Frontal cortex (tissue), 4 donors: Measurements from ENCODE around the gene SCGB1A1. TPM values are rescaled to one million over a fixed set of nuclear protein-coding genes. Genes with fewer than 3 reads are reported as not detected.

Source experiments
- DNase-seq, 2 donors: peaks; one replicate each; pipeline ENCODE4 v3.0.0; 2012; ENCODE audit warnings: low spot score in 2 of 2
- FAIRE-seq: peaks from 2 replicates; lab custom pipeline; 2012; peaks lifted over from hg19 to GRCh38; lab: Jason Lieb, UNC
- total RNA-seq: library from RNA; depleted of rRNA; stranded (reverse); fragments of >200 nt; gene quantifications from one replicate; pipeline ENCODE4 v1.2.3, GENCODE V29; 2014
- donor health status: control.
- donor health status: control.
- donor health status: control.

The SCGB1A1 gene
- total RNA-seq, 1 donor from 2014 or later = not detected

GRCh38 chr11:62395885-62396551 is 22.8 kb upstream of the SCGB1A1 start:
- DNase-seq = no peak
- no peak for FAIRE-seq

- no peak for DNase-seq
- FAIRE-seq = no peak
Measured at GRCh38 chr11:62398011-62398994, 20.5 kb upstream of the SCGB1A1 start.

- DNase-seq (no peak), FAIRE-seq (no peak)
Measured at GRCh38 chr11:62399172-62399877, 19.5 kb upstream of the SCGB1A1 start.

GRCh38 chr11:62399878-62400266 is 19.0 kb upstream of the SCGB1A1 start:
- DNase-seq (no peak), FAIRE-seq (no peak)

- FAIRE-seq (no peak), DNase-seq (no peak)
Measured at GRCh38 chr11:62400281-62400680, 18.6 kb upstream of the SCGB1A1 start.

GRCh38 chr11:62400760-62401159 is 18.1 kb upstream of the SCGB1A1 start:
- FAIRE-seq (no peak), DNase-seq (peak; percentile 58 to 71)

GRCh38 chr11:62401356-62401755 is 17.5 kb upstream of the SCGB1A1 start:
- DNase-seq (no peak), FAIRE-seq (no peak)

- DNase-seq (no peak), FAIRE-seq (no peak)
Measured at GRCh38 chr11:62401811-62402210, 17.0 kb upstream of the SCGB1A1 start.

- FAIRE-seq (no peak), DNase-seq (no peak)
Measured at GRCh38 chr11:62402226-62402959, 16.4 kb upstream of the SCGB1A1 start.

GRCh38 chr11:62402960-62403730 is 15.7 kb upstream of the SCGB1A1 start:
- no peak for FAIRE-seq
- no peak for DNase-seq

- FAIRE-seq = no peak
- no peak for DNase-seq
Measured at GRCh38 chr11:62404435-62404834, 14.4 kb upstream of the SCGB1A1 start.

- DNase-seq = no peak
- FAIRE-seq = no peak
Measured at GRCh38 chr11:62404901-62405300, 13.9 kb upstream of the SCGB1A1 start.

GRCh38 chr11:62406034-62406433 is 12.8 kb upstream of the SCGB1A1 start:
- FAIRE-seq = no peak
- DNase-seq = no peak

GRCh38 chr11:62409831-62410230 is 9.0 kb upstream of the SCGB1A1 start:
- DNase-seq (no peak), FAIRE-seq (no peak)

GRCh38 chr11:62410972-62411371 is 7.9 kb upstream of the SCGB1A1 start:
- no peak for DNase-seq
- FAIRE-seq = no peak

GRCh38 chr11:62411524-62411923 is 7.3 kb upstream of the SCGB1A1 start:
- FAIRE-seq (no peak), DNase-seq (peak in 1 of 2 donors; percentile 52)

- DNase-seq (no peak), FAIRE-seq (no peak)
Measured at GRCh38 chr11:62413060-62413696, 5.7 kb upstream of the SCGB1A1 start.

- FAIRE-seq (no peak), DNase-seq (no peak)
Measured at GRCh38 chr11:62416596-62416995, 2.2 kb upstream of the SCGB1A1 start.

GRCh38 chr11:62418136-62418535 is 697 bp upstream of the SCGB1A1 start:
- FAIRE-seq = no peak
- no peak for DNase-seq
